H1 (cell line): ENCODE results near the gene SOBP. TPM values are rescaled to one million over a fixed set of nuclear protein-coding genes. Genes with fewer than 3 reads are reported as not detected.

ENCODE experiments used
- CTCF ChIA-PET: fragments of 300-600 bp; sonication (Branson Sonifier 250); formaldehyde crosslinking; loops from one replicate; lab custom pipeline; 2021; ENCODE audit not compliant: partially characterized antibody; lab: Charles Lee
- POLR2A ChIA-PET: fragments of 300-600 bp; sonication (Branson Sonifier 250); formaldehyde crosslinking; loops from one replicate; lab custom pipeline; 2021; ENCODE audit warnings: inconsistent platforms; ENCODE audit not compliant: partially characterized antibody; lab: Charles Lee
- DNase-seq, 2 experiments: peaks; one replicate each; pipeline versions ENCODE4 v3.0.0 to v3.0.0-alpha.2; 2010 to 2022; ENCODE audit warnings: low spot score in 2 of 2, low read depth in 1 of 2, mixed read lengths in 1 of 2
- FAIRE-seq: peaks from 2 replicates; lab custom pipeline; 2011; peaks lifted over from hg19 to GRCh38; lab: Jason Lieb, UNC
- H2AFZ ChIP-seq: 2 replicates; pipeline ENCODE4 v1.8.1; 2012; ENCODE audit warnings: low read length, inconsistent platforms
- H2AK5ac ChIP-seq: 2 replicates; pipeline ENCODE4 v1.6.1; 2013; ENCODE audit warnings: low read depth, low read length
- H2BK120ac ChIP-seq: replicated peaks from 2 replicates; pipeline ENCODE3; 2013; ENCODE audit warnings: low read depth, low read length, inconsistent platforms
- H2BK12ac ChIP-seq: 2 replicates; pipeline ENCODE4 v1.6.1; 2013; ENCODE audit warnings: low read depth, low read length
- H2BK15ac ChIP-seq: 2 replicates; pipeline ENCODE4 v1.6.1; 2013; ENCODE audit warnings: low read length
- H2BK20ac ChIP-seq: 2 replicates; pipeline ENCODE4 v1.6.1; 2013; ENCODE audit warnings: low read length
- H2BK5ac ChIP-seq: 2 replicates; pipeline ENCODE4 v1.6.1; 2013; ENCODE audit warnings: low read depth, low read length
- H3K14ac ChIP-seq: 2 replicates; pipeline ENCODE4 v1.6.1; 2013; ENCODE audit warnings: inconsistent platforms; ENCODE audit not compliant: insufficient read length
- H3K18ac ChIP-seq: 2 replicates; pipeline ENCODE4 v1.6.1; 2013; ENCODE audit warnings: low read length; ENCODE audit errors: extremely low read depth
- H3K23ac ChIP-seq: 2 replicates; pipeline ENCODE4 v1.6.1; 2013; ENCODE audit warnings: inconsistent platforms; ENCODE audit not compliant: insufficient read length
- H3K23me2 ChIP-seq: 2 replicates; pipeline ENCODE4 v1.6.1; 2013; ENCODE audit warnings: low read depth, low read length
- H3K27ac ChIP-seq: 2 replicates; pipeline ENCODE4 v1.6.1; 2011; ENCODE audit warnings: low read depth, low read length, inconsistent platforms
- H3K27me3 ChIP-seq, 4 experiments: replicated peaks in 1 of 4; 1 replicate in 1 of 4; 2 replicates in 3 of 4; pipeline versions ENCODE4 v1.6.1 to v1.8.1; 2011 to 2013; ENCODE audit warnings: low read length in 3 of 4, mild to moderate bottlenecking in 3 of 4, inconsistent platforms in 2 of 4, mixed read lengths in 2 of 4, moderate library complexity in 1 of 4; ENCODE audit not compliant: control insufficient read depth in 3 of 4, insufficient read depth in 3 of 4; ENCODE audit errors: extremely low read depth in 1 of 4
- H3K36me3 ChIP-seq, 4 experiments: 2 replicates each; pipeline versions ENCODE4 v1.6.1 to v1.8.1; 2011 to 2013; ENCODE audit warnings: mild to moderate bottlenecking in 4 of 4, low read length in 3 of 4, moderate library complexity in 2 of 4, control low read depth in 1 of 4, inconsistent platforms in 1 of 4; ENCODE audit not compliant: insufficient read depth in 4 of 4, control insufficient read depth in 2 of 4
- H3K4ac ChIP-seq: replicated peaks from 2 replicates; pipeline ENCODE3; 2013; ENCODE audit warnings: low read length, low read depth, mixed read lengths, inconsistent platforms; ENCODE audit not compliant: insufficient read length
- H3K4me1 ChIP-seq, 4 experiments: replicated peaks in 1 of 4; 1 replicate in 1 of 4; 2 replicates in 3 of 4; pipeline versions ENCODE4 v1.6.1 to v1.8.1; 2011 to 2013; ENCODE audit warnings: low read length in 3 of 4, inconsistent platforms in 2 of 4, mixed read lengths in 1 of 4; ENCODE audit not compliant: insufficient read depth in 4 of 4, control insufficient read depth in 3 of 4
- H3K4me2 ChIP-seq, 2 experiments: 2 replicates each; pipeline versions ENCODE4 v1.6.1 to v1.8.1; 2011 to 2013; ENCODE audit warnings: low read depth in 2 of 2, low read length in 2 of 2, control low read depth in 1 of 2, inconsistent platforms in 1 of 2, mild to moderate bottlenecking in 1 of 2; ENCODE audit not compliant: insufficient read depth in 1 of 2
- H3K4me3 ChIP-seq, 4 experiments: fragments of 200-600, 300-600 bp in 1 of 4; sonication (generic), shearing (Covaris generic), sonication (Bioruptor Twin) in 1 of 4; 2 replicates each; pipeline versions ENCODE4 v1.5.1 to v1.8.1; 2011 to 2016; ENCODE audit warnings: low read length in 4 of 4, low read depth in 3 of 4, control low read depth in 2 of 4, inconsistent platforms in 2 of 4, mild to moderate bottlenecking in 2 of 4, mixed read lengths in 1 of 4, moderate library complexity in 1 of 4; ENCODE audit not compliant: insufficient read depth in 2 of 4; ENCODE audit errors: extremely low read depth in 1 of 4
- H3K56ac ChIP-seq: replicated peaks from 2 replicates; pipeline ENCODE3; 2013; ENCODE audit warnings: low read depth, mild to moderate bottlenecking, mixed read lengths, low read length, inconsistent platforms; ENCODE audit not compliant: insufficient read length
- H3K79me1 ChIP-seq: 2 replicates; pipeline ENCODE4 v1.6.1; 2013; ENCODE audit warnings: low read depth, low read length, control low read depth
- H3K79me2 ChIP-seq, 2 experiments: 2 replicates each; pipeline versions ENCODE4 v1.6.1 to v1.8.1; 2012 to 2013; ENCODE audit warnings: low read length in 2 of 2, mild to moderate bottlenecking in 2 of 2, inconsistent platforms in 1 of 2; ENCODE audit not compliant: insufficient read depth in 2 of 2, control insufficient read depth in 1 of 2
- H3K9ac ChIP-seq, 4 experiments: replicated peaks in 1 of 4; 1 replicate in 1 of 4; 2 replicates in 3 of 4; pipeline versions ENCODE4 v1.6.1 to v1.8.1; 2011 to 2013; ENCODE audit warnings: low read depth in 3 of 4, low read length in 3 of 4, control low read depth in 2 of 4, mild to moderate bottlenecking in 2 of 4, moderate library complexity in 2 of 4, inconsistent platforms in 1 of 4; ENCODE audit errors: extremely low read depth in 1 of 4
- H3K9me3 ChIP-seq, 2 experiments: 2 replicates each; pipeline versions ENCODE4 v1.6.1 to v1.8.1; 2012 to 2013; ENCODE audit warnings: mild to moderate bottlenecking in 2 of 2, moderate library complexity in 2 of 2, control low read depth in 1 of 2, inconsistent platforms in 1 of 2, low read depth in 1 of 2, low read length in 1 of 2, mixed read lengths in 1 of 2; ENCODE audit not compliant: insufficient read depth in 2 of 2
- H4K20me1 ChIP-seq, 2 experiments: replicated peaks in 1 of 2; 2 replicates each; pipeline versions ENCODE3 to v1.8.1; 2011 to 2013; ENCODE audit warnings: inconsistent platforms in 2 of 2, low read length in 2 of 2, mild to moderate bottlenecking in 1 of 2; ENCODE audit not compliant: insufficient read depth in 2 of 2, control insufficient read depth in 1 of 2
- H4K5ac ChIP-seq: 2 replicates; pipeline ENCODE4 v1.6.1; 2013; ENCODE audit warnings: low read length, low read depth, mixed read lengths, inconsistent platforms; ENCODE audit not compliant: insufficient read length
- H4K8ac ChIP-seq: 2 replicates; pipeline ENCODE4 v1.8.0; 2013; ENCODE audit warnings: mild to moderate bottlenecking, moderate library complexity, low read length, inconsistent platforms; ENCODE audit not compliant: insufficient read depth; ENCODE audit errors: extremely low read depth
- H4K91ac ChIP-seq: replicated peaks from 2 replicates; pipeline ENCODE3; 2013; ENCODE audit warnings: low read length, mixed read lengths, inconsistent platforms; ENCODE audit not compliant: insufficient read length
- CHD2 ChIP-seq: IDR thresholded peaks from 2 replicates; pipeline ENCODE4 v1.6.1; 2012; ENCODE audit warnings: low read length, improper control_type of control experiment
- EP300 ChIP-seq, 2 experiments: IDR thresholded peaks; 1 replicate in 1 of 2; 2 replicates in 1 of 2; pipeline ENCODE4 v1.6.1; 2011 to 2012; ENCODE audit warnings: low read depth in 2 of 2, low read length in 2 of 2, mild to moderate bottlenecking in 2 of 2, borderline replicate concordance in 1 of 2, inconsistent platforms in 1 of 2, moderate library complexity in 1 of 2
- EZH2 ChIP-seq: fragments of 200-600 bp; sonication (generic); IDR thresholded peaks from 2 replicates; pipeline ENCODE4 v1.7.1; 2012; ENCODE audit warnings: low read depth, mild to moderate bottlenecking, moderate library complexity, low read length, inconsistent platforms; ENCODE audit not compliant: severe bottlenecking
- HDAC6 ChIP-seq: IDR thresholded peaks from one replicate; pipeline ENCODE4 v1.7.1; 2012; ENCODE audit warnings: low read depth, mild to moderate bottlenecking, inconsistent platforms, low read length, moderate library complexity
- KDM1A ChIP-seq: fragments of 200-600, 300-600 bp; sonication (generic); IDR thresholded peaks from 2 replicates; pipeline ENCODE4 v1.7.1; 2016; ENCODE audit warnings: mild to moderate bottlenecking, low read length, borderline replicate concordance
- KDM4A ChIP-seq: IDR thresholded peaks from one replicate; pipeline ENCODE4 v1.7.1; 2012; ENCODE audit warnings: low read depth, mild to moderate bottlenecking, moderate library complexity, low read length, inconsistent platforms; ENCODE audit not compliant: severe bottlenecking
- RNF2 ChIP-seq: fragments of 200-900, 300-1000 bp; sonication (generic); IDR thresholded peaks from 2 replicates; pipeline ENCODE4 v1.7.1; 2016; ENCODE audit warnings: borderline replicate concordance, low read depth, mild to moderate bottlenecking, antibody characterized with exemption, low read length; ENCODE audit not compliant: poor library complexity, severe bottlenecking; ENCODE audit errors: missing control alignments
- RXRA ChIP-seq: IDR thresholded peaks from 2 replicates; pipeline ENCODE4 v1.6.1; 2011; ENCODE audit warnings: low read depth, mild to moderate bottlenecking, low read length, moderate library complexity; ENCODE audit not compliant: insufficient read depth
- SUZ12 ChIP-seq: fragments of 200-600 bp; sonication (generic); IDR thresholded peaks from 2 replicates; pipeline ENCODE4 v1.6.1; 2012; ENCODE audit warnings: mild to moderate bottlenecking, inconsistent platforms, low read length, moderate library complexity, mixed read lengths
- TCF12 ChIP-seq: IDR thresholded peaks from 2 replicates; pipeline ENCODE4 v1.6.1; 2011; ENCODE audit warnings: low read depth, mild to moderate bottlenecking, low read length
- YY1 ChIP-seq: IDR thresholded peaks from 2 replicates; pipeline ENCODE4 v1.6.1; 2011; ENCODE audit warnings: low read depth, mild to moderate bottlenecking, low read length
- WGBS, 2 experiments: shearing (Covaris generic) in 1 of 2; methylation state at CpG; one replicate each; pipeline versions ENCODE4 v1.1.6 to v1.1.7; 2013 to 2015; ENCODE audit warnings: low lambda C conversion rate in 2 of 2, mixed read lengths in 2 of 2, inconsistent platforms in 1 of 2, low coverage in 1 of 2, missing lambda C conversion rate in 1 of 2; ENCODE audit not compliant: insufficient replicate concordance in 2 of 2, insufficient coverage in 1 of 2, insufficient read length in 1 of 2; ENCODE audit errors: extremely low coverage in 1 of 2, missing lambda C conversion rate in 1 of 2; 5-methylcytosine and 5-hydroxymethylcytosine counted together
- polyA plus RNA-seq, 7 experiments: library from polyadenylated mRNA; depleted of rRNA in 3 of 7; stranded (reverse) in 5 of 7; unstranded in 2 of 7; fragments of >200 nt in 5 of 7; fragments of 200-250 nt in 2 of 7; gene quantifications; 1 replicate in 5 of 7; 2 replicates in 1 of 7; 4 replicates in 1 of 7; pipeline versions ENCODE4 v1.2.1 to v1.2.3, GENCODE V29; 2011 to 2013; ENCODE audit warnings: missing spikeins in 2 of 7, mixed read lengths in 2 of 7
- total RNA-seq: library from RNA; stranded (reverse); fragmentation: NEBNext Ultra II Directional; extraction: Animal tissue kit (Norgen Biotek cat#: 25700); gene quantifications from 2 replicates; pipeline ENCODE4 v1.2.1, GENCODE V29; 2021
- TF ChIP-seq, protein P1 (sequence below): IDR thresholded peaks from 2 replicates; pipeline ENCODE4 v1.6.1; 2012; ENCODE audit warnings: inconsistent platforms

Gene SOBP
- total and polyA plus RNA-seq, 2 of the 8 experiments (the other 6 are each of a cell fraction or from before 2014, with no cell fraction given), result 0.45 to 6.2 TPM

DNA sequence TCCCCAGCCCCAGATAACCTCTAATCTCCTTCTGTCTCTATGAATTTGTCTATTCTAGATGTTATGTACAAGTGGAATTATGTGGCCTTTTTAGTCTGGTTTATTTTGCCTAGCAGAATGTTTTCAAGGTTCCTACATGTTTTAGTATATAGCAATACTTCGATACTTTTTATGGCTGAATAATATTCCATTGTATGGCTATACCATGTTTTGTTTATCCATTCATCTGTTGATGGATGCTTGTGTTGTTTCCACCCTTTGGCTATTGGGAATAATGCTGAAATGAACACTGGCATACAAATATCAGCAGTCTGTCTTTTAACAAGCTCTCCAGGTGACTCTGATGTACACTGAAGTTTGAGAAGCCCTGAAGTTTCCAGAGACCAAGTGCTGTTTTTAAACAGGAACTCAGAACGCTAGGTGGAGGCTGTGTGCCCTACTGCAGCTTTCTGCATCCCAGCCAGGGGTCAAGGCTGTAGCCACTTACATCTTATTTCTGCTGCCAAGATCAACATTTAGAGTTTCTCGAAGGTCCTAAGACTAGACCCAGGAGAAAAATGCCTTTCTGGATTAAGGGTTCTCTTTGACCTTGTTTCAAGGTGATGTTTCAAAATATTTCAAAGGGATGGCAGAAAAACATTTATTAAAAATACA, 123.0 kb downstream of the SOBP start:
- no peak overlapping the region for H2BK120ac ChIP-seq
- no peak overlapping the region for H3K4me3 ChIP-seq
- FAIRE-seq, result no peak
- ChIA-PET POLR2A (no interaction called here), CTCF (interaction anchor here (1.5 to 2.4 kb wide), 3 partner anchors 8 to 25 kb away, joined by 4 to 6 read pairs (median 4); no protein-coding TSS in a partner anchor)
- H3K56ac ChIP-seq, result no peak overlapping the region
- H4K91ac ChIP-seq, result no peak overlapping the region
- H3K79me2 ChIP-seq, result no peaks in the 10 kb centered on the region
- H2BK20ac ChIP-seq, result no peak overlapping the region
- H3K23me2 ChIP-seq, result no peaks in the 10 kb centered on the region
- no peak overlapping the region for H3K9ac ChIP-seq
- H3K27me3 ChIP-seq, result no peaks in the 10 kb centered on the region; a peak in 1 of 7 replicates
- peaks cover 0 to 2% of the 10 kb centered on the region in 2 experiments for H4K20me1 ChIP-seq
- no peak overlapping the region for H3K27ac ChIP-seq
- H3K18ac ChIP-seq, result no peak overlapping the region
- H2AK5ac ChIP-seq, result no peak overlapping the region
- no peak overlapping the region for H3K14ac ChIP-seq
- H3K79me1 ChIP-seq, result no peaks in the 10 kb centered on the region
- H3K4me2 ChIP-seq, result no peak overlapping the region
- H3K4ac ChIP-seq, result no peak overlapping the region
- DNase-seq, result no peak
- WGBS, 2 experiments, result 90% methylated on average over 3 of the region's 3 CpGs; no CpG with 5 or more reads in 1 of the 2 experiments
- H2BK12ac ChIP-seq, result no peak overlapping the region
- H4K8ac ChIP-seq, result no peak overlapping the region
- H2BK15ac ChIP-seq, result no peak overlapping the region
- peaks cover 13 to 43% (median 32%) of the 10 kb centered on the region in 4 experiments for H3K4me1 ChIP-seq
- H3K36me3 ChIP-seq, result no peaks in the 10 kb centered on the region
- no peak overlapping the region for H2BK5ac ChIP-seq
- H3K9me3 ChIP-seq, result no peaks in the 10 kb centered on the region
- no peak overlapping the region for H4K5ac ChIP-seq
- no peak overlapping the region for H2AFZ ChIP-seq
- no peak overlapping the region for H3K23ac ChIP-seq
- TF ChIP-seq HDAC6 (no peak), CHD2 (no peak), EP300 (IDR thresholded peaks at IDR 0.05; ENCODE audit: borderline replicate concordance in 1 of 2, low read depth in 2 of 2, low read length in 2 of 2) (no peak), YY1 (no peak), RXRA (no peak), TCF12 (no peak), RNF2 (no peak), EZH2 (no peak), SUZ12 (no peak), KDM4A (no peak), KDM1A (no peak)
- TF ChIP-seq, protein P1, sequence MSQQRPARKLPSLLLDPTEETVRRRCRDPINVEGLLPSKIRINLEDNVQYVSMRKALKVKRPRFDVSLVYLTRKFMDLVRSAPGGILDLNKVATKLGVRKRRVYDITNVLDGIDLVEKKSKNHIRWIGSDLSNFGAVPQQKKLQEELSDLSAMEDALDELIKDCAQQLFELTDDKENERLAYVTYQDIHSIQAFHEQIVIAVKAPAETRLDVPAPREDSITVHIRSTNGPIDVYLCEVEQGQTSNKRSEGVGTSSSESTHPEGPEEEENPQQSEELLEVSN, result no peak
